Nephron progenitor cell (in vitro differentiated cells): Measurements from ENCODE around the gene IL13.

Experiments used
- DNase-seq: peaks from one replicate; pipeline ENCODE4 v3.0.0; 2021
- H3K27ac Mint-ChIP-seq: 2 replicates; pipeline ENCODE4 v1.8.0; 2021; ENCODE audit warnings: mild to moderate bottlenecking, moderate library complexity, mixed read lengths
- H3K27me3 Mint-ChIP-seq: 2 replicates; pipeline ENCODE4 v1.8.0; 2021; ENCODE audit warnings: mild to moderate bottlenecking, low read depth, mixed read lengths; ENCODE audit not compliant: poor library complexity
- H3K36me3 Mint-ChIP-seq: 2 replicates; pipeline ENCODE4 v1.8.0; 2021; ENCODE audit warnings: low read depth, mixed read lengths
- H3K4me1 Mint-ChIP-seq: 2 replicates; pipeline ENCODE4 v1.8.0; 2021; ENCODE audit warnings: mixed read lengths
- H3K4me3 Mint-ChIP-seq: 2 replicates; pipeline ENCODE4 v1.8.0; 2021; ENCODE audit warnings: mild to moderate bottlenecking, moderate library complexity, mixed read lengths
- H3K9me3 Mint-ChIP-seq: 2 replicates; pipeline ENCODE4 v1.8.0; 2021; ENCODE audit warnings: mild to moderate bottlenecking, moderate library complexity, mixed read lengths
- CTCF ChIP-seq: fragments of 200-600 bp; sonication (generic); IDR thresholded peaks from 2 replicates; pipeline ENCODE4 v1.5.0; 2021; ENCODE audit warnings: antibody characterized with exemption

The IL13 gene

GRCh38 chr5:132667761-132668705 lies 10.1 kb downstream of the IL13 start:
- Mint-ChIP-seq H3K27ac (no peak overlapping the region), H3K27me3 (peaks cover 17% of the 10 kb centered on the region), H3K9me3 (no peaks in the 10 kb centered on the region), H3K36me3 (no peaks in the 10 kb centered on the region), H3K4me1 (peaks cover 16% of the 10 kb centered on the region), H3K4me3 (no peak overlapping the region)
- DNase-seq: no peak
- no peak for TF ChIP-seq CTCF

- peaks cover 17% of the 10 kb centered on the region for H3K27me3 Mint-ChIP-seq
- H3K36me3 Mint-ChIP-seq: no peaks in the 10 kb centered on the region
- no peak for DNase-seq
- TF ChIP-seq CTCF: no peak
- H3K27ac Mint-ChIP-seq: no peak overlapping the region
- no peaks in the 10 kb centered on the region for H3K9me3 Mint-ChIP-seq
- H3K4me3 Mint-ChIP-seq: no peak overlapping the region
- peaks cover 8% of the 10 kb centered on the region for H3K4me1 Mint-ChIP-seq
Measured at GRCh38 chr5:132668706-132669454, 10.9 kb downstream of the IL13 start.

GRCh38 chr5:132669455-132669820 lies 11.5 kb downstream of the IL13 start:
- no peak for TF ChIP-seq CTCF
- DNase-seq: no peak
- H3K9me3 Mint-ChIP-seq: no peaks in the 10 kb centered on the region
- H3K4me1 Mint-ChIP-seq: peaks cover 2% of the 10 kb centered on the region
- no peak overlapping the region for H3K4me3 Mint-ChIP-seq
- H3K36me3 Mint-ChIP-seq: no peaks in the 10 kb centered on the region
- H3K27me3 Mint-ChIP-seq: peaks cover 17% of the 10 kb centered on the region
- no peak overlapping the region for H3K27ac Mint-ChIP-seq

GRCh38 chr5:132669966-132670882 lies 12.3 kb downstream of the IL13 start:
- no peaks in the 10 kb centered on the region for H3K9me3 Mint-ChIP-seq
- no peaks in the 10 kb centered on the region for H3K36me3 Mint-ChIP-seq
- no peaks in the 10 kb centered on the region for H3K4me1 Mint-ChIP-seq
- no peak for DNase-seq
- H3K27ac Mint-ChIP-seq: no peak overlapping the region
- no peak overlapping the region for H3K4me3 Mint-ChIP-seq
- no peak for TF ChIP-seq CTCF
- H3K27me3 Mint-ChIP-seq: peaks cover 17% of the 10 kb centered on the region

GRCh38 chr5:132671000-132671399 lies 13.0 kb downstream of the IL13 start:
- H3K4me3 Mint-ChIP-seq: no peak overlapping the region
- H3K4me1 Mint-ChIP-seq: no peaks in the 10 kb centered on the region
- H3K36me3 Mint-ChIP-seq: no peaks in the 10 kb centered on the region
- H3K9me3 Mint-ChIP-seq: no peaks in the 10 kb centered on the region
- H3K27me3 Mint-ChIP-seq: peaks cover 21% of the 10 kb centered on the region
- TF ChIP-seq CTCF: no peak
- no peak overlapping the region for H3K27ac Mint-ChIP-seq
- no peak for DNase-seq
